Measurements from ENCODE around the gene FBLN2. TPM values are rescaled to one million over a fixed set of nuclear protein-coding genes. Genes with fewer than 3 reads are reported as not detected.

Gene FBLN2
- total and polyA plus RNA-seq, 4 donors: 16.7 to 494 (median 68.4) TPM

GRCh38 chr3:13683288-13683687 lies 134.4 kb downstream of the FBLN2 start:
- 88 to 89% methylated on average over 4 of the region's 4 CpGs for WGBS, 2 donors
- intact Hi-C loops (cut with DNase I): no loop called here
- H3K9me3 ChIP-seq (ENCODE audit: control insufficient read depth, low read length): no peaks in the 10 kb centered on the region

GRCh38 chr3:13683772-13684171 lies 134.8 kb downstream of the FBLN2 start:
- DNase-seq: no peak
- Histone ChIP-seq H3K27ac (ENCODE audit: low read depth in 1 of 2, low read length in 2 of 2) (no peak overlapping the region), H3K27me3 (ENCODE audit: control insufficient read depth in 1 of 2, insufficient read depth in 2 of 2, low read length in 1 of 2) (no peaks in the 10 kb centered on the region), H3K4me1 (ENCODE audit: control insufficient read depth in 1 of 2, insufficient read depth in 2 of 2, low read length in 2 of 2) (no peaks in the 10 kb centered on the region), H3K36me3 (ENCODE audit: control insufficient read depth in 1 of 2, insufficient read depth in 2 of 2, low read length in 1 of 2) (no peaks in the 10 kb centered on the region), H3K9me3 (ENCODE audit: control insufficient read depth, low read length) (no peaks in the 10 kb centered on the region), H3K4me3 (ENCODE audit: low read length in 2 of 2) (no peak overlapping the region)
- WGBS, 2 donors: 86 to 89% methylated on average over 10 to 11 of the region's 11 CpGs
- no peak for ATAC-seq (ENCODE audit: low FRiP score)
- intact Hi-C loops (cut with DNase I): no loop called here

More at GRCh38 chr3:13683288-13683687, 134.4 kb downstream of the FBLN2 start:
- DNase-seq (no peak), ATAC-seq (ENCODE audit: low FRiP score) (no peak)
- Histone ChIP-seq H3K27me3 (ENCODE audit: control insufficient read depth in 1 of 2, insufficient read depth in 2 of 2, low read length in 1 of 2) (no peaks in the 10 kb centered on the region), H3K36me3 (ENCODE audit: control insufficient read depth in 1 of 2, insufficient read depth in 2 of 2, low read length in 1 of 2) (no peaks in the 10 kb centered on the region), H3K4me3 (ENCODE audit: low read length in 2 of 2) (no peak overlapping the region), H3K27ac (ENCODE audit: low read depth in 1 of 2, low read length in 2 of 2) (no peak overlapping the region), H3K4me1 (ENCODE audit: control insufficient read depth in 1 of 2, insufficient read depth in 2 of 2, low read length in 2 of 2) (no peaks in the 10 kb centered on the region)

- intact Hi-C loops (cut with DNase I): no loop called here
- no peak overlapping the region for H3K4me3 ChIP-seq (ENCODE audit: low read length in 2 of 2)
- no peaks in the 10 kb centered on the region for H3K9me3 ChIP-seq (ENCODE audit: control insufficient read depth, low read length)
- H3K27me3 ChIP-seq (ENCODE audit: control insufficient read depth in 1 of 2, insufficient read depth in 2 of 2, low read length in 1 of 2): no peaks in the 10 kb centered on the region
- H3K4me1 ChIP-seq (ENCODE audit: control insufficient read depth in 1 of 2, insufficient read depth in 2 of 2, low read length in 2 of 2): no peaks in the 10 kb centered on the region
- no peaks in the 10 kb centered on the region for H3K36me3 ChIP-seq (ENCODE audit: control insufficient read depth in 1 of 2, insufficient read depth in 2 of 2, low read length in 1 of 2)
- ATAC-seq (ENCODE audit: low FRiP score) (no peak), DNase-seq (no peak)
- H3K27ac ChIP-seq (ENCODE audit: low read depth in 1 of 2, low read length in 2 of 2): no peak overlapping the region
- 49 to 54% methylated on average over 12 of the region's 12 CpGs for WGBS, 2 donors
Observed at GRCh38 chr3:13684350-13684749, 135.4 kb downstream of the FBLN2 start.

GRCh38 chr3:13684854-13685253 lies 135.9 kb downstream of the FBLN2 start:
- no peak for ATAC-seq (ENCODE audit: low FRiP score)
- Histone ChIP-seq H3K27ac (ENCODE audit: low read depth in 1 of 2, low read length in 2 of 2) (no peak overlapping the region), H3K4me1 (ENCODE audit: control insufficient read depth in 1 of 2, insufficient read depth in 2 of 2, low read length in 2 of 2) (no peaks in the 10 kb centered on the region), H3K9me3 (ENCODE audit: control insufficient read depth, low read length) (no peaks in the 10 kb centered on the region), H3K36me3 (ENCODE audit: control insufficient read depth in 1 of 2, insufficient read depth in 2 of 2, low read length in 1 of 2) (no peaks in the 10 kb centered on the region), H3K4me3 (ENCODE audit: low read length in 2 of 2) (no peak overlapping the region), H3K27me3 (ENCODE audit: control insufficient read depth in 1 of 2, insufficient read depth in 2 of 2, low read length in 1 of 2) (no peaks in the 10 kb centered on the region)
- intact Hi-C loops (cut with DNase I): no loop called here
- DNase-seq: no peak
- 61 to 80% methylated on average over 10 of the region's 10 CpGs for WGBS, 2 donors

- Histone ChIP-seq H3K4me1 (ENCODE audit: control insufficient read depth in 1 of 2, insufficient read depth in 2 of 2, low read length in 2 of 2) (no peaks in the 10 kb centered on the region), H3K27me3 (ENCODE audit: control insufficient read depth in 1 of 2, insufficient read depth in 2 of 2, low read length in 1 of 2) (no peaks in the 10 kb centered on the region)
- intact Hi-C loops (cut with DNase I): no loop called here
Observed at GRCh38 chr3:13685721-13686120, 136.8 kb downstream of the FBLN2 start.

GRCh38 chr3:13686367-13687160 lies 137.6 kb downstream of the FBLN2 start:
- Histone ChIP-seq H3K4me3 (ENCODE audit: low read length in 2 of 2) (no peak overlapping the region), H3K4me1 (ENCODE audit: control insufficient read depth in 1 of 2, insufficient read depth in 2 of 2, low read length in 2 of 2) (no peaks in the 10 kb centered on the region), H3K9me3 (ENCODE audit: control insufficient read depth, low read length) (no peaks in the 10 kb centered on the region), H3K27me3 (ENCODE audit: control insufficient read depth in 1 of 2, insufficient read depth in 2 of 2, low read length in 1 of 2) (no peaks in the 10 kb centered on the region), H3K27ac (ENCODE audit: low read depth in 1 of 2, low read length in 2 of 2) (no peak overlapping the region), H3K36me3 (ENCODE audit: control insufficient read depth in 1 of 2, insufficient read depth in 2 of 2, low read length in 1 of 2) (no peaks in the 10 kb centered on the region)
- DNase-seq (no peak), ATAC-seq (ENCODE audit: low FRiP score) (no peak)
- intact Hi-C loops (cut with DNase I): no loop called here
- 34 to 40% methylated on average over 10 of the region's 10 CpGs for WGBS, 2 donors

More at GRCh38 chr3:13685721-13686120, 136.8 kb downstream of the FBLN2 start:
- H3K27ac ChIP-seq (ENCODE audit: low read depth in 1 of 2, low read length in 2 of 2): no peak overlapping the region
- no peaks in the 10 kb centered on the region for H3K9me3 ChIP-seq (ENCODE audit: control insufficient read depth, low read length)
- no peak overlapping the region for H3K4me3 ChIP-seq (ENCODE audit: low read length in 2 of 2)
- ATAC-seq (ENCODE audit: low FRiP score): no peak
- no peak for DNase-seq
- H3K36me3 ChIP-seq (ENCODE audit: control insufficient read depth in 1 of 2, insufficient read depth in 2 of 2, low read length in 1 of 2): no peaks in the 10 kb centered on the region
- 86% methylated on average over 5 of the region's 5 CpGs for WGBS, 2 donors

- H3K4me3 ChIP-seq (ENCODE audit: low read length in 2 of 2): no peak overlapping the region
- no peaks in the 10 kb centered on the region for H3K4me1 ChIP-seq (ENCODE audit: control insufficient read depth in 1 of 2, insufficient read depth in 2 of 2, low read length in 2 of 2)
- intact Hi-C loops (cut with DNase I): no loop called here
- DNase-seq (no peak), ATAC-seq (ENCODE audit: low FRiP score) (no peak)
- peaks cover 3% of the 10 kb centered on the region for H3K9me3 ChIP-seq (ENCODE audit: control insufficient read depth, low read length)
- no peaks in the 10 kb centered on the region for H3K27me3 ChIP-seq (ENCODE audit: control insufficient read depth in 1 of 2, insufficient read depth in 2 of 2, low read length in 1 of 2)
- H3K36me3 ChIP-seq (ENCODE audit: control insufficient read depth in 1 of 2, insufficient read depth in 2 of 2, low read length in 1 of 2): no peaks in the 10 kb centered on the region
- 21 to 26% methylated on average over 5 of the region's 5 CpGs for WGBS, 2 donors
- H3K27ac ChIP-seq (ENCODE audit: low read depth in 1 of 2, low read length in 2 of 2): no peak overlapping the region
Observed at GRCh38 chr3:13687517-13687943, 138.6 kb downstream of the FBLN2 start.

Measured in aorta (tissue), 5 donors.